ENCODE data around the gene GPSM1.

The GPSM1 gene

GRCh38 chr9:136371533-136371880 is 44.2 kb downstream of the GPSM1 start:
- H3K4me3 ChIP-seq (ENCODE audit: low read depth, low read length), result no peak overlapping the region
- no peak for TF ChIP-seq CTCF (IDR thresholded peaks at IDR 0.05; ENCODE audit: insufficient read depth, low read length, missing control alignments)
- ChIA-PET CTCF (interaction anchor here (1.0 to 5.2 kb wide), 3 partner anchors 8 to 59 kb away, joined by 3 to 54 read pairs (median 5); partner anchors contain the start of gene DNLZ), POLR2A (no interaction called here)
- no peak for DNase-seq (ENCODE audit: low read depth, low spot score)

GRCh38 chr9:136372006-136372405 is 44.7 kb downstream of the GPSM1 start:
- no peak overlapping the region for H3K4me3 ChIP-seq (ENCODE audit: low read depth, low read length)
- CTCF ChIA-PET, result interaction anchor here (1.6 to 5.2 kb wide), 3 partner anchors 8 to 59 kb away, joined by 5 to 54 read pairs (median 7); partner anchors contain the start of gene DNLZ

GRCh38 chr9:136372561-136373299 is 45.4 kb downstream of the GPSM1 start:
- peak; percentile 21 for DNase-seq (ENCODE audit: low read depth, low spot score)
- POLR2A ChIA-PET, result interaction anchor here (1.5 kb wide), 2 partner anchors 10 to 46 kb away, joined by 4 to 7 read pairs; partner anchors contain the start of gene DNLZ
- peak; percentile 15 for TF ChIP-seq CTCF (IDR thresholded peaks at IDR 0.05; ENCODE audit: insufficient read depth, low read length, missing control alignments)
- CTCF ChIA-PET, result interaction anchor here (1.6 to 5.2 kb wide), 3 partner anchors 9 to 59 kb away, joined by 6 to 54 read pairs (median 7); partner anchors contain the start of gene DNLZ
- no peak overlapping the region for H3K4me3 ChIP-seq (ENCODE audit: low read depth, low read length)

More at GRCh38 chr9:136372006-136372405, 44.7 kb downstream of the GPSM1 start:
- DNase-seq (ENCODE audit: low read depth, low spot score), result no peak
- POLR2A ChIA-PET, result interaction anchor here (1.5 kb wide), 2 partner anchors 9 to 46 kb away, joined by 4 to 7 read pairs; partner anchors contain the start of gene DNLZ
- TF ChIP-seq CTCF (IDR thresholded peaks at IDR 0.05; ENCODE audit: insufficient read depth, low read length, missing control alignments), result no peak

- ChIA-PET POLR2A (interaction anchor here (1.1 to 1.5 kb wide), 5 partner anchors 8 to 48 kb away, joined by 3 to 7 read pairs (median 4); partner anchors contain the start of gene DNLZ), CTCF (interaction anchor here (1.6 to 5.2 kb wide), 3 partner anchors 10 to 60 kb away, joined by 6 to 54 read pairs (median 7); partner anchors contain the start of gene DNLZ)
- DNase-seq (ENCODE audit: low read depth, low spot score), result no peak
Measured at GRCh38 chr9:136373300-136374182, 46.2 kb downstream of the GPSM1 start, which contains the start of gene CARD9. CARD9 (minus strand) TSS chr9:136373669; CDS start chr9:136372078, 1,591 bp downstream.

GRCh38 chr9:136374183-136374575 is 46.8 kb downstream of the GPSM1 start:
- no peak for DNase-seq (ENCODE audit: low read depth, low spot score)
- H3K4me3 ChIP-seq (ENCODE audit: low read depth, low read length), result no peak overlapping the region
- ChIA-PET CTCF (interaction anchor here (0.8 to 5.2 kb wide), 4 partner anchors 11 to 61 kb away, joined by 4 to 54 read pairs (median 6); partner anchors contain the start of gene DNLZ), POLR2A (interaction anchor here (0.7 to 1.4 kb wide), 4 partner anchors 9 to 48 kb away, joined by 3 to 4 read pairs (median 4); partner anchors contain the start of gene DNLZ)
- TF ChIP-seq CTCF (IDR thresholded peaks at IDR 0.05; ENCODE audit: insufficient read depth, low read length, missing control alignments), result no peak

More at GRCh38 chr9:136373300-136374182, 46.2 kb downstream of the GPSM1 start, which contains the start of gene CARD9:
- no peak within 1 kb of the TSS for H3K4me3 ChIP-seq (ENCODE audit: low read depth, low read length)
- TF ChIP-seq CTCF (IDR thresholded peaks at IDR 0.05; ENCODE audit: insufficient read depth, low read length, missing control alignments), result no peak
